ENCODE measurements around the gene RC3H1.

RC3H1 gene

GRCh38 chr1:174021591-174022079 lies 522 bp downstream of the RC3H1 start:
- peaks cover 20% of the 10 kb centered on the region for H3K4me1 ChIP-seq (ENCODE audit: low read length)
- peak overlapping the region; percentile 82 for H2AFZ ChIP-seq (ENCODE audit: low read length)
- H3K27ac ChIP-seq (ENCODE audit: low read length) = peak overlapping the region; percentile 41; the same call in 1 of the 2 replicates
- no peak for TF ChIP-seq CTCF (IDR thresholded peaks at IDR 0.05; ENCODE audit: low read length)
- no peak for TF ChIP-seq EZH2 (optimal IDR thresholded peaks at IDR 0.05; ENCODE audit: low read depth, low read length)
- no peak for TF ChIP-seq EZH2phosphoT487 (IDR thresholded peaks at IDR 0.05; ENCODE audit: low read length)
- H3K79me2 ChIP-seq (ENCODE audit: low read length) = peaks cover 56% of the 10 kb centered on the region
- H3F3A ChIP-seq (ENCODE audit: insufficient read depth, low read length) = peaks cover 12% of the 10 kb centered on the region; the same call in 1 of the 2 replicates
- H3K4me2 ChIP-seq (ENCODE audit: low read depth, low read length) = peak overlapping the region; percentile 93
- H3K27me3 ChIP-seq (replicated peaks; ENCODE audit: insufficient read depth, low read length) = no peaks in the 10 kb centered on the region
- H3K36me3 ChIP-seq (replicated peaks; ENCODE audit: insufficient read depth, low read length) = peaks cover 3% of the 10 kb centered on the region; the same call in 1 of the 2 replicates
- no peaks in the 10 kb centered on the region for H3K9me3 ChIP-seq (replicated peaks; ENCODE audit: insufficient read depth, low read length)
- H3K4me3 ChIP-seq (ENCODE audit: low read length) = peak overlapping the region; percentile 72
- peak overlapping the region; percentile 86 for H3K9ac ChIP-seq (ENCODE audit: low read length)
- DNase-seq = peak; percentile 64
- H3K9me2 ChIP-seq (replicated peaks; ENCODE audit: insufficient read depth, low read length) = no peaks in the 10 kb centered on the region
- peaks cover 41% of the 10 kb centered on the region for H4K20me1 ChIP-seq (ENCODE audit: insufficient read depth, low read length)

- Histone ChIP-seq H3F3A (ENCODE audit: insufficient read depth, low read length) (peaks cover 12% of the 10 kb centered on the region; the same call in 1 of the 2 replicates), H2AFZ (ENCODE audit: low read length) (no peak overlapping the region), H3K27ac (ENCODE audit: low read length) (no peak overlapping the region), H3K4me1 (ENCODE audit: low read length) (peaks cover 20% of the 10 kb centered on the region), H3K9ac (ENCODE audit: low read length) (no peak overlapping the region), H3K27me3 (replicated peaks; ENCODE audit: insufficient read depth, low read length) (no peaks in the 10 kb centered on the region), H3K4me3 (ENCODE audit: low read length) (no peak overlapping the region), H3K79me2 (ENCODE audit: low read length) (peaks cover 85% of the 10 kb centered on the region), H3K9me2 (replicated peaks; ENCODE audit: insufficient read depth, low read length) (no peaks in the 10 kb centered on the region), H3K9me3 (replicated peaks; ENCODE audit: insufficient read depth, low read length) (no peaks in the 10 kb centered on the region), H4K20me1 (ENCODE audit: insufficient read depth, low read length) (peaks cover 60% of the 10 kb centered on the region), H3K4me2 (ENCODE audit: low read depth, low read length) (no peak overlapping the region), H3K36me3 (replicated peaks; ENCODE audit: insufficient read depth, low read length) (peaks cover 3% of the 10 kb centered on the region; the same call in 1 of the 2 replicates)
- DNase-seq = no peak
- TF ChIP-seq CTCF (IDR thresholded peaks at IDR 0.05; ENCODE audit: low read length) (no peak), EZH2 (optimal IDR thresholded peaks at IDR 0.05; ENCODE audit: low read depth, low read length) (no peak), EZH2phosphoT487 (IDR thresholded peaks at IDR 0.05; ENCODE audit: low read length) (no peak)
Measured at GRCh38 chr1:174018565-174018964, 3.6 kb downstream of the RC3H1 start.

- peaks cover 96% of the 10 kb centered on the region for H3K79me2 ChIP-seq (ENCODE audit: low read length)
- H3K4me2 ChIP-seq (ENCODE audit: low read depth, low read length) = no peak overlapping the region
- H3K27me3 ChIP-seq (replicated peaks; ENCODE audit: insufficient read depth, low read length) = no peaks in the 10 kb centered on the region
- no peaks in the 10 kb centered on the region for H3K9me3 ChIP-seq (replicated peaks; ENCODE audit: insufficient read depth, low read length)
- TF ChIP-seq CTCF (IDR thresholded peaks at IDR 0.05; ENCODE audit: low read length) (no peak), EZH2 (optimal IDR thresholded peaks at IDR 0.05; ENCODE audit: low read depth, low read length) (no peak), EZH2phosphoT487 (IDR thresholded peaks at IDR 0.05; ENCODE audit: low read length) (no peak)
- peaks cover 64% of the 10 kb centered on the region for H4K20me1 ChIP-seq (ENCODE audit: insufficient read depth, low read length)
- H2AFZ ChIP-seq (ENCODE audit: low read length) = no peak overlapping the region
- no peak overlapping the region for H3K9ac ChIP-seq (ENCODE audit: low read length)
- DNase-seq = no peak
- H3K36me3 ChIP-seq (replicated peaks; ENCODE audit: insufficient read depth, low read length) = peaks cover 3% of the 10 kb centered on the region; the same call in 1 of the 2 replicates
- peaks cover 12% of the 10 kb centered on the region; the same call in 1 of the 2 replicates for H3F3A ChIP-seq (ENCODE audit: insufficient read depth, low read length)
- no peak overlapping the region for H3K4me3 ChIP-seq (ENCODE audit: low read length)
- peaks cover 14% of the 10 kb centered on the region for H3K4me1 ChIP-seq (ENCODE audit: low read length)
- H3K9me2 ChIP-seq (replicated peaks; ENCODE audit: insufficient read depth, low read length) = no peaks in the 10 kb centered on the region
- no peak overlapping the region for H3K27ac ChIP-seq (ENCODE audit: low read length)
Measured at GRCh38 chr1:174017231-174017970, 4.8 kb downstream of the RC3H1 start.

All from MM.1S (cell line).